ENCODE measurements around the gene CROCC2. TPM values are rescaled to one million over a fixed set of nuclear protein-coding genes. Genes with fewer than 3 reads are reported as not detected.

The CROCC2 gene
- polyA plus RNA-seq, 6 donors from 2014 or later: not detected

DNA sequence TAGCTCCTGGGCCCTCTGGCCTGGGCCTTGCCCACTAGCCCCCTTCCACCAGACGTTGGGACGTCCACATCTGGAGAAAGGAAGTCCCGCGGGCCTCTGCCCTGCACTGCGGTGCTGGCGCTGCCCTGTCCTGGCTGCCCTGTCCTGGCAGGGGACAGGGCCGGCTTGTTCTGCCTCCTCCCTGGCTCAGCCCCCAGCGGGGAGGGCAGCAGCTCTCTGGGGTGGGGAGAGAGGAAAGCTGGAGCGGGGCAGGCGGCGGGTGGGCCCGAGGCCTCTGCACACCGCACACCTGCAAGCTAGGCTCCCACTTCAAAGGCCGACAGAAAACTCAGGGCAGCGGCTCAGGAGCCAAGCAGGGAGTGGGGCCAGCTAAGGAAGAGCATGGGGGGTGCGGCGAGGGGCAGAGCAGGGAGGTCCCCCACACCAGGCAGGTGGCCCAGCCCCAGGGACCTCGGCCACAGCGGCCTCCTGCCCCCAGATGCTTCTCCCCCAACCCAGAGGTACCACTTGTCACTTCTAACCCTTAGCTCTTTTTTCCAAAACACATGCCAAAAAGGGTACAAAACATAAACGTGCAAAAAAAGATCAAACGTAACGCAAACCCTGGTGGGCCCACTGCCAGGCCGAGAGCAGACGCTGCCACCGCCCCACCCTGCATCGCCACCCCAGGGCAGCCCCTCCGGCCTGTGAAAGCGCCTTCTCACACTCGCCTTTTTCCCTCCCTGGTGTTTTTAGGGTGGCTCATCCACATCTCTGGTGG, 105.8 kb downstream of the CROCC2 start:
- DNase-seq (no peak), ATAC-seq (ENCODE audit: low read depth in 2 of 2) (no peak)
- Mint-ChIP-seq H3K4me1 (peaks cover 7 to 16% (median 9%) of the 10 kb centered on the region in 3 donors), H3K27me3 (peaks cover 8 to 31% (median 17%) of the 10 kb centered on the region in 3 donors), H3K36me3 (no peaks in the 10 kb centered on the region), H3K9me3 (peaks cover 0 to 1% (median 0%) of the 10 kb centered on the region in 7 donors), H3K4me3 (no peak overlapping the region), H3K27ac (peak overlapping the region in 1 of 6 donors; percentile 51)

DNA sequence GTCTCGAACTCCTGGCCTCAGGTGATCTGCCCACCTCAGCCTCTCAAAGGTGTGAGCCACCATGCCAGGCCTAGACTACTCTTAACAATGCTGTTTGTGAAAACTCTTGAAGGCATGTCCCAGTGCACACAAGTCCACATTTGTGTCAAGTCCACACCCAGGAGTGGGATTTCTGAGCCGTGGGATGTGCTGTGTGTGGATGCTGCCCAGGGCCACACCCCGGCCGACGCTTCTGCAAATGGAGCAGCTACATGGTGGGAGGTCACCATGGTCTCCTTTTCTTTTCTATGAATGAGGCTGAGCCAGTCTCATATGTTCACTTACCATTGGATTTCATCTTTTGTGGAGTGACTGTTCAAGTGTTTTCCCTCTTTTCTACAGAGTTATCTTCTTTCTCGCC, 108.1 kb downstream of the CROCC2 start:
- Mint-ChIP-seq H3K36me3 (no peaks in the 10 kb centered on the region), H3K27ac (no peak overlapping the region), H3K27me3 (peaks cover 4 to 12% (median 4%) of the 10 kb centered on the region in 3 donors), H3K4me3 (no peak overlapping the region), H3K4me1 (peaks cover 2 to 12% (median 6%) of the 10 kb centered on the region in 3 donors), H3K9me3 (no peaks in the 10 kb centered on the region)
- DNase-seq: no peak
- no peak for ATAC-seq (ENCODE audit: low read depth in 2 of 2)

DNA sequence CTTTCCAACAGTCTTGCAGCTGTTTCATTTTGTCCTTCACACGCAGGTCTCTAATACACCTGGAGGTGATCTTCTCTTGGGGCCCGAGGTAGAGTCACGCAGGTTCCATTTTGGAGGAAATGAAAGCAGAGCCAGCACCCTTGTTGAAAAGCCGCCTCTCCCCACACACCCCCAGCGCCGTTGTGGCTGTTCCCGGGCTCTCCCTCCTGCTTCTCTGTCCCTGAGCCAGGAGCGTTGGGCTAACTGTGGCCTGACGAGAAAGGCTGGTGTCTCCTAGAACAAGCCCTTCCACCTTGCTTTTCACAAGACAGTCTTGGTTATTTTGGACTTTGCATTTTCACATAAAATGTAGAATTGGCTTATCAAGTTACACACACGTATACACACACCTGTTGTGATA, 108.6 kb downstream of the CROCC2 start:
- no peak overlapping the region for H3K27ac Mint-ChIP-seq
- H3K36me3 Mint-ChIP-seq: no peaks in the 10 kb centered on the region
- DNase-seq (no peak), ATAC-seq (ENCODE audit: low read depth in 2 of 2) (no peak)
- no peaks in the 10 kb centered on the region for H3K9me3 Mint-ChIP-seq
- H3K4me1 Mint-ChIP-seq: peaks cover 0 to 6% (median 4%) of the 10 kb centered on the region in 3 donors
- H3K27me3 Mint-ChIP-seq: peaks cover 0 to 7% (median 3%) of the 10 kb centered on the region in 3 donors
- no peak overlapping the region for H3K4me3 Mint-ChIP-seq

DNA sequence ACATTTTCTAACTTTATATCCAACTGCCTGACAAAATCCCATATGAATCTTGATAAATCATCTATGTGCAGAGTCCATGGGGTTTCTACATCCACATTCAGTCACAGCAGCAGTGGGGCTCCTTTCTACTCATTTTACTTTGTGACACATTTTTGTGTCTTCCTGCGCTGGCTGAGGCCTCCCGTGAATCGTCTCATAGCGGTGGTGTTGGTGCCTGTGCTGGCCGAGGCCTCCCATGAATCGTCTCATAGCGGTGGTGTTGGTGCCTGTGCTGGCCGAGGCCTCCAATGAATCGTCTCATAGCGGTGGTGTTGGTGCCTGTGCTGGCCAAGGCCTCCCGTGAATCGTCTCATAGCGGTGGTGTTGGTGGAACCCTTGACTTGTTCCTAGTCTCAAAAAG, 109.3 kb downstream of the CROCC2 start:
- no peaks in the 10 kb centered on the region for H3K9me3 Mint-ChIP-seq
- no peak overlapping the region for H3K4me3 Mint-ChIP-seq
- no peaks in the 10 kb centered on the region for H3K36me3 Mint-ChIP-seq
- no peaks in the 10 kb centered on the region for H3K4me1 Mint-ChIP-seq
- DNase-seq (no peak), ATAC-seq (ENCODE audit: low read depth in 2 of 2) (no peak)
- peaks cover 0 to 3% (median under 1%) of the 10 kb centered on the region in 3 donors for H3K27me3 Mint-ChIP-seq
- no peak overlapping the region for H3K27ac Mint-ChIP-seq

DNA sequence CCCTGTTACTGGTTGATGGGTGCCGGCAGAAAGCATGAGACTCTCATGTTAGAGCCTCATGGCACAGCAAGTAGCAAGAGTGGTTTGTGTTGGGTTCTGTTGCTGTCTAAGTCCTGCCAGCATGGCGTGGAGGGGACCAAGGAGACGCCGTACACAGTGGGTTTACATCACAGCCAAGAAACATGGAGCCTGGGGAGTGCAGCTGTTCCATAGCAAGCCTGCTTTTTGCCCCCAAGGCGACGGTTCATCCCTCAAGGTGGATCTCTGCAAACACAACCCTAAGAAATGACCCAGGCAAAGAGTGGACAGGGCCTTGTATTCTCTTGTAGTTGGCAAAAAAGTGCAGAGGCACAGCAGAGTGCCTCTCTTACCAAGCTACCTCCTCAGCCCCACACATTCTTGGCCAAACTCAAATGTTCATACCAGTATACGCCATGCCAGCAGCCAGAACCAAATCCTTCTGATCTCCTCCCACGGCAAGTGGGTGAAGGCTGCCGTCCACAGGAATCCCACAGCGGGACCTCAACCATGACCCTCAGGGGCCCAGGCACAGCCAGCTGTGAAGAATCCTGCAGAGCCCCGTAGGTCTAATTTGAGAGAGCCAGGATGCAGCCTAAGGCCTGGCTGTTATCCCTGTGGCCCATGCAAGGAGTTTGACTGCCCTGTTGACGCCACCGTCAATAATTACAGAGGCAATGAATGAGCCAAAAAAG, 111.2 kb downstream of the CROCC2 start:
- Mint-ChIP-seq H3K4me3 (no peak overlapping the region), H3K27me3 (peaks cover 0 to 7% (median 2%) of the 10 kb centered on the region in 3 donors), H3K4me1 (no peaks in the 10 kb centered on the region), H3K27ac (no peak overlapping the region), H3K9me3 (peaks cover 0 to 9% (median 4%) of the 10 kb centered on the region in 7 donors), H3K36me3 (peaks cover 0 to 4% of the 10 kb centered on the region in 2 donors)
- no peak for DNase-seq
- ATAC-seq (ENCODE audit: low read depth in 2 of 2): no peak

DNA sequence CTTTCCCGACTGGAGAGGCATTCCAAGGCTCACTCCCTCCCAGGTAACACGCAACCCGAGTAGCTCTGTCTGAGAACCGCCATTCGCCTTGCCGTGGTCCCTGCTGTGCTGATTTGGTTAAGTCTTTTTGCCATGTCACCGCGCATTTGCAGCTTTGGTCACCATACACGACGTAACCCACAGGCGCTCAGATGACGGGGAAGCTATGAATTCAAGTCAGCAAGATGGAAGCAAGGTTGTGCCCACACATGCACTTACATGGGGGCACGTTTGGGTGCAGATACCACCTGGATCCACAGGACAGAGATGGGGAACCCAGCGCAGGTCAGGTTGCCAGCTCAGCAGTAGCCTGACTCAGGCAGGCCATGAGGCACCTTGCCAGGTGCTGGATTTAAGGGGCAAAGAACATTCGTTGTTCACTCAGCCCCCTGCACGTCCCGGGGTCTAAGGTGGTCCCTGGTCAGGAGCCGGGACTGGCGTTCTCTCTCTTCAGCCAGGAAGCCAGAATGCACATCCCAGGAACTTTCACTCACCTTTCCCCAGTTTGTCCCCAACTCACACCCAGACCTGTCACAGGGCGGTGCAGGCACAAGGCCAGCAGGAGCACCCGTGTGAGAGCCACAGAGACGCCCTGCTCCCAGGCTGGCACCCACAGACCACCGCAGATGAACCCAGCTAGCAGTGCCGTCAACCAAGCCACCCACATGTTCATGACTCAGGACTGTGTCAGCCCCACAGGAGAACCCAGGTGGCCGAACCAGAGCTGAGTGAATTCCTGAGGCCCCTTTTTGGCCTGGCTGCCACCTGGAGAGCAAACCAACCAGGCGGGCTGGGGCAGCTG, 112.1 kb downstream of the CROCC2 start:
- DNase-seq: no peak
- peaks cover 0 to 12% (median 9%) of the 10 kb centered on the region in 7 donors for H3K9me3 Mint-ChIP-seq
- peaks cover 0 to 7% (median 0%) of the 10 kb centered on the region in 3 donors for H3K27me3 Mint-ChIP-seq
- no peak overlapping the region for H3K4me3 Mint-ChIP-seq
- no peak overlapping the region for H3K27ac Mint-ChIP-seq
- no peak for ATAC-seq (ENCODE audit: low read depth in 2 of 2)
- H3K36me3 Mint-ChIP-seq: peaks cover 0 to 6% of the 10 kb centered on the region in 2 donors
- H3K4me1 Mint-ChIP-seq: no peaks in the 10 kb centered on the region

DNA sequence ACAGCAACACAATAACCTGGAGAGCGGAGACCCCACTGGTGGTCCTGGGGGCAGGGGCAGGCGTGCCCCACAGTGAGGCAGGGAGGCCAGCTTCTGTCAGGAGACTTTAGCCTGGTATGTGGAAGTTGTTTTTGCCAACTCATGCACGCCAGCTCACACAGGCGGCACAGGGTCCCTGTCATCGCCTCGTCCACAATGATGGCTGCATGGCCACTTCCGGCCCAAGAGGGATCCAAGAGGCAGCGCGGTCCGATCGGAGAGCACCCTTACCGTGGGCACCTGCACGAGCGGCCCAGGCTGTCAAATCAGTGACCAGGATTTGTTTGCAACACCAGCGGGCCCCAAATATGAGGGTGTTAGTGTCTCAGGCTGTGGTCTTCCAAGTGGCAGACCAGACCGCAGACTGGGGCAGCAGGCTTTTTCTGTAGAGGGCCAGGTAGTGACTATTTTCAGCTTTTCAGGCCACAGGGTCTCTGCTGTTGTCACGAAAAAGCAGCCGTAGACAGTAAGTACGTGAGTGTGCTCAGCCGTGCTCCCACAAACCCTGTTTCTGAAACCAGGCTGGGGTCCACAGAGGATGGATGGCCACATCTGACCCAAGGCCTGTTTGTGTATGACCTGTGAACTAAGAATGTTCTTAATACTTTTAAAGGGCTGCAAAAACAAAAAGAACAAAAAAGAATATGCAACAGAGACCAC, 113.5 kb downstream of the CROCC2 start:
- peaks cover 0 to 6% of the 10 kb centered on the region in 2 donors for H3K36me3 Mint-ChIP-seq
- DNase-seq (no peak), ATAC-seq (ENCODE audit: low read depth in 2 of 2) (no peak)
- H3K4me3 Mint-ChIP-seq: no peak overlapping the region
- H3K4me1 Mint-ChIP-seq: no peaks in the 10 kb centered on the region
- peaks cover 0 to 7% (median 0%) of the 10 kb centered on the region in 3 donors for H3K27me3 Mint-ChIP-seq
- H3K9me3 Mint-ChIP-seq: peaks cover 0 to 14% (median 9%) of the 10 kb centered on the region in 7 donors
- no peak overlapping the region for H3K27ac Mint-ChIP-seq

DNA sequence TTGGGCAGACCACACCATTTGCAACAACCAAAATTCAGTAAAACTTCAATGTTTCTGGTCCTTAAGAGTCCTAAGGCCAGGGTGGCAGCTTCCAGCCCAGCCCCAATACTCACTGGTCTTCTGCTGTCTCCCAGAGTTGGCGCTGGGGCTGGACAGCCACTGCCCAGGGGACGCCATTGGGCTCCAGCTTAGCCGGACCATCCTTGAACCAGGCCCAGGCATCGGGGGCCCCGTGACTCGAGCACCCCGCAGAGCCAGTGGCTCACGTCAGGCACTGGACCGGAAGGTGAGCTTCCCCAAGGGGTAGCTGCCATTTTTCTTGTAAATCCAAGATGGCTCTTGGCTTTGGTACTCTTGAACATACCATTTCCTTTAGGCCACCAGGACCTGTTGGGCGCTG, 114.1 kb downstream of the CROCC2 start:
- Mint-ChIP-seq H3K4me1 (no peaks in the 10 kb centered on the region), H3K27me3 (peaks cover 0 to 7% (median 0%) of the 10 kb centered on the region in 3 donors), H3K36me3 (peaks cover 1 to 6% of the 10 kb centered on the region in 2 donors), H3K4me3 (no peak overlapping the region), H3K27ac (no peak overlapping the region), H3K9me3 (peaks cover 2 to 19% (median 12%) of the 10 kb centered on the region in 7 donors)
- DNase-seq: no peak
- no peak for ATAC-seq (ENCODE audit: low read depth in 2 of 2)

DNA sequence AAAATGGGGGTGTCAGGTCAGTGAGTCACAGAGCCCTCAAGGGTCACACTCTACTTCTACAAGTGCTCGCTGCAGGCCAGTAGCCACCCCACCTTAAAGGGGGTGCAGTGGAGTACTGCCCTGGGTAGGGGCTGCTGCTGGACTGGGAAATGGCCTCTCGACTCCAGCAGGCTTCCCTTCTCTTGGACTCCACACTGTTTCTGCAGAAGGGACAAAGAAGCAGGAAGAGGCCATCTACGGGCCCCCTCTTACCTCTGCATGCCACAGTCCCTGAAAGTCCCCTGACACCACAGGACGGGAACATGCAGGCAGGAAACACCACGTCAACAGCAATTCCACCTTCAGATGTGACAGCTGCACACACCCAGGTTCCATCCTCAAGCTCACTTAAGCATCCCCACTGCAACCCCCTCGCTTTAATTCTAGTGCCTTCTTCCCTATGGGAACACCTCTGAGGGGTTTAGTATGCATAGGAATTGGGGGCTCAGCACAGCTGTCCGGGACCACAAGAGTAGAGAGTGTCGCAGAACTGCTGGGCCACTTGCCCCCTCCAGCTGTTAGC, 114.6 kb downstream of the CROCC2 start:
- DNase-seq (no peak), ATAC-seq (ENCODE audit: low read depth in 2 of 2) (no peak)
- Mint-ChIP-seq H3K4me3 (no peak overlapping the region), H3K27ac (no peak overlapping the region), H3K9me3 (peaks cover 6 to 24% (median 15%) of the 10 kb centered on the region in 7 donors), H3K36me3 (peaks cover 6 to 11% of the 10 kb centered on the region in 2 donors), H3K27me3 (peaks cover 0 to 7% (median 0%) of the 10 kb centered on the region in 3 donors), H3K4me1 (no peaks in the 10 kb centered on the region)

DNA sequence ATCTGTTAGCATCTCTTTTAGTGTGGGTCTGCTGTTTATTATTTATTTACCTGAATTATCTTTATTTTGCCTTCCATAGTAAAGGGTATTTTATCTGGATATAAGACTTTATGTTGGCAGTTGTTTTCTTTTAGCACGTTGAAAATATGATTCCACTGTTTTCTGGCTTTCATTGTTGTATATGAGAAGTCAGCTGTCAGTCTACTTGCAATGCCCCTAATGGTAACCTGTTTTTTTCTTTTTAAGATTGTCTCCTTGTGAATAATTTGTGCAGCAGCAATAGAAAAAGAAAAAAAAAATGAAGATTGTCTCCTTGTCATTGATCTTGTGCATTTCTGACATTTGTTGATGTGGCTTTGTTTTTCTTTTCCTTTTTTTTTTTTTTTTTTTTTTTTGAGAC, 119.5 kb downstream of the CROCC2 start:
- no peak overlapping the region for H3K4me3 Mint-ChIP-seq
- peaks cover 16 to 50% (median 33%) of the 10 kb centered on the region in 7 donors for H3K9me3 Mint-ChIP-seq
- H3K4me1 Mint-ChIP-seq: peaks cover 0 to 1% (median 0%) of the 10 kb centered on the region in 3 donors
- H3K36me3 Mint-ChIP-seq: peaks cover 17 to 20% of the 10 kb centered on the region in 2 donors
- peaks cover 0 to 7% (median 0%) of the 10 kb centered on the region in 3 donors for H3K27me3 Mint-ChIP-seq
- no peak for DNase-seq
- no peak overlapping the region for H3K27ac Mint-ChIP-seq
- ATAC-seq (ENCODE audit: low read depth in 2 of 2): no peak

DNA sequence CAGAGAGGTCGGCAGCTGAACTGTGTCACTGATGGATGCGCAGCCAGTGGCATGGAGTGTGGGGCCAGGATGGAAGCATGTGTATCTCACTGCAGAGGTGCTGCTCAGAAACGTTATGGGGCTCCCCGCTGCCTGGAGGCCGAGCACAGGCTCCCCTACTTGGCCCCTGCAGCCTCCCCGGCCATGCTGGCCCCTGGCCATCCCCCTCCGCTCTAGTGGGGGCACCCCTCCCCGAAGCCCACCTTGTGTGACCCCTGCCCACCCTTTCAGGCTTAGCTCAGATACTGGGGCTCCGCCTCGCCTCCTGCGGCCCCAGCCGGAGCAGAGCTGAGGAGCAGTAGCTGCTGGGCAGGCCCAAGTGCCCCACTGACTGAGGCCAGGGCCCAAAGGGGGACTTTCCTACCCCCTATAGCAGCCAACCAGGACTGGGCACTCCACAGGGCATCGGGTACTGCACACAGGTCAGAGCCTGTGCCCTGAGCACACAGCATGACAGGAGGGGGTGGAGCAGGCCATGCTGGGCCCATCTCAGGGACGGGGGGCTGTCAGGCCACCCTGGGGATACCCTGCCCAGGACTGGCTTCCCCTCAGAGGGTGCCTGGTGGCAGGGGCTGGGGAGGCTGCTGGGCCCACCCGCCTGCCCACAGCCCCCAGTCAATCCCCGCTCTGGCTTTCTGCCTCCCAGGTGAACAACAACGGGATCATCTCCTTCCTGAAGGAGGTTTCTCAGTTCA, 123.6 kb downstream of the CROCC2 start:
- Mint-ChIP-seq H3K27me3 (peaks cover 0 to 4% (median 0%) of the 10 kb centered on the region in 3 donors), H3K36me3 (peaks cover 11 to 20% of the 10 kb centered on the region in 2 donors), H3K4me1 (peaks cover 4 to 22% (median 9%) of the 10 kb centered on the region in 3 donors), H3K4me3 (no peak overlapping the region), H3K27ac (peak overlapping the region in 1 of 6 donors; percentile 45), H3K9me3 (peaks cover 8 to 38% (median 24%) of the 10 kb centered on the region in 7 donors)
- DNase-seq: no peak
- ATAC-seq (ENCODE audit: low read depth in 2 of 2): no peak

DNA sequence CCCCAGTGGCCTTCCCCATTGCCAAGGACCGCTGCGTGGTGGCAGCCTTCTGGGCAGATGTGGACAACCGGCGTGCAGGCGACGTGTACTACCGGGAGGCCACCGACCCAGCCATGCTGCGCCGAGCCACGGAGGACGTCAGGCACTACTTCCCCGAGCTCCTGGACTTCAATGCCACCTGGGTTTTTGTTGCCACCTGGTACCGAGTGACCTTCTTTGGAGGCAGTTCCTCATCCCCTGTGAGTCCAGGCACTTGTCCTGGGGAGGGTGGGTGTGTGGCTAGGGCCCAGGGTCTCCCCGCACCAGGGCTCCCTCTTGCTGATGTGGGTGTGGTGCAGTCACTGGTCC, 124.2 kb downstream of the CROCC2 start:
- DNase-seq (no peak), ATAC-seq (ENCODE audit: low read depth in 2 of 2) (no peak)
- peaks cover 0 to 4% (median 0%) of the 10 kb centered on the region in 3 donors for H3K27me3 Mint-ChIP-seq
- H3K27ac Mint-ChIP-seq: peak overlapping the region in 1 of 6 donors; percentile 45
- H3K36me3 Mint-ChIP-seq: peaks cover 10 to 18% of the 10 kb centered on the region in 2 donors
- H3K4me1 Mint-ChIP-seq: peaks cover 4 to 22% (median 9%) of the 10 kb centered on the region in 3 donors
- H3K9me3 Mint-ChIP-seq: peaks cover 8 to 32% (median 21%) of the 10 kb centered on the region in 7 donors
- H3K4me3 Mint-ChIP-seq: no peak overlapping the region

All from naive B cell (primary cell).